Stimulated activated CD4-positive, alpha-beta T cell treated with anti-CD3 and anti-CD28 coated beads, TNF-alpha, amount 100 ng/mL, for 4 hours (primary cell): ENCODE data around the gene STRN3.
"Not testable (repeated sequence)": the region's sequence is repeated elsewhere in the genome, so short reads cannot be mapped to it uniquely, and the experiment has no call there.

Experiments used
- DNase-seq, 3 experiments: peaks; one replicate each; pipeline ENCODE4 v3.0.0-alpha.2; 2020; ENCODE audit warnings: low read depth in 3 of 3

STRN3 gene

DNA sequence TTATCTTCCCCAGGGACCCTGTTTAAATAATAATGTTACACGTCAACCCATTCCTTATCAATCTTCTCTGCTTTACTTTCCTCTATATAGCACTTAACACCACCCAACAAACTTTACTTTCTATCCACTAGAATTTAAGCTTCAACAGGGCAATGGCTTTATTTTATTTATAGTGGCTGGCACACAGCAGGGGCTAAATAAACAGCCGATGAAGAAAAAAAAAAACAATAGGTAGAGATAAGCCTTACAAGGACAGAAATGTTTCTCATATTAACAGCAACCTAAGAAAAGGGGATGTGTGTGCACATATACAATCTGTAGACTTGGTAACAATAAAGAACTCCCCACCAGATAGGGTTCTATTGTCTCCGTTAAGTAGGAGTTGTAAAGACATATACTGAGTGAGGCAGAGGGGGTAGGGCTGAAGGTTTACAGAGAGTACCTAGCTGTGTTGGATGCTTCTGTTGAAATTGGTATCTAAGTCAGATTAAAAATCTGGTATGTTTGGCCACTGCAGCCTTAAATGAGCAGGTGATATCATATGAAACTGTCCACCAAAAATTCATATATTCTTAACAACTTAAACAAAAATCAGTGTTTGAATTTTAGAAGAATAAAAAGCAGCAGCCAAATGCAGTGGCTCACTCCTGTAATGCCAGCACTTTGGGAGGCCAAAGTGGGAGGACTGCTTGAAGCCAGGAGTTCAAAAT lies 25.4 kb downstream of the STRN3 start:
- no peak for DNase-seq

- DNase-seq, result no peak
These were observed 27.0 kb downstream of the STRN3 start for GRCh38 chr14:30999038-30999773.

DNA sequence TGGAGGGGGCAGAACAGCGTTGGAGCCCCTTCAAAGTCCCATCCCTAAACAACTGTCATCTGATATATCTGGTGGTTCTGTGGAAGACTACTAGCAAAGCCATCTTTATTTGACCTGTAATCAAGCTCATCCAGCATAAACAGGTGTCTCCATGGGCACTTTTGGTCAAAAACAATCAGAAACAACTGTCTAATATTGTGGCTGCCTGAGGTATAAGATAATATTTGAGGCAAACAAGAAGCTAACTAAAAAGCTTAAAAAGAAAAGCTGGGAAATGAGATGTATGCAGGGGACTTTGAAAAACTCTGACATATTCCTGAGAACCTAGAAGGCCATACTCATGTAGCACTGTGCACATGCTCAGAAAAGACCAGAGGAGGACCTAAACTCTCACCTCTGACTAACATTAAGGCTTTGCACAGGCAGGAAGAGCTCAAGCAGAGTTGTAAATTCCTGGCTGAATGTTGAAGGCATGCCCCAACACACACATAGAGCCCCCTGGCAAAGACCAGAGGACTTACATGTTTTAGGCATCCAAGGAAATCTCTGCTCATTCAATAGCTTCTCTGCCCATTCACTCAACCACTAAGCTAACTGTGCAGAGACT lies 28.0 kb downstream of the STRN3 start:
- DNase-seq, result no peak

DNA sequence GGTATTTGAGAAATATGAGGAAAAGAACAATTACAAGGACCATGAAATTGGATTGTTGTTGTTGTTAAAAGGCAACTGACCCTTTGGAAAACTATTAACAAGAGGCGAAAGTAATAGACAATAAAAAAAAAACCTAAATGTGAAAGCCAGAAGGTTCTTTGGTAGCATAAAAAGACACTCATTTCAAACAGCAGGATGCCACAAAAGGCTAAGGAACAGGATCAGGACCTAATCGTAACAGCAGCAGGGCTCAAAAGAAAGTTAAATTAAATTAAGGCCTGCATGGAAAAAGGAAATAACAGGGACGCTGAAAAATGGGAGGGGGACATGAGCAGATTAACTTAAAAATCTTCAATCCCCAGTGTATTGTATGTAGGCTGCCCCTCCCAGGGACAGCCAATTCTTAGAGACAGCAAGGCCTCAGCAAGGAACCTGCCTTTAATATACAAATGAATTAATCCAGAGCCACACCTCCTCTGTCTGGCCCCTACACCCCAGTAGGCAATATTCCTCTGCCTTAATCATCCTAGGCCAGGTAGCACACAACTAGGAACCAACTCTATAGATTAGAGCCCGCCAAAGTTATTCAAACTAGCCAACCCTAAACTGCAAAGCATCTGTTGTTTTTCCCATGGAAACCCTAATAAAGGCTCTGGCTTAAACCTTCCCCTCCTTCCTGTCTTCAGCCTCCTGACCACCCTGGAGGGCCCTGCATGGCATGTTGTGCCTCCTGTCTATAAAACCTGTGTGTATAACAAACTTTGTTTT lies 29.1 kb downstream of the STRN3 start:
- no peak for DNase-seq

GRCh38 chr14:30995689-30996088 lies 30.5 kb downstream of the STRN3 start:
- DNase-seq, result no peak

DNA sequence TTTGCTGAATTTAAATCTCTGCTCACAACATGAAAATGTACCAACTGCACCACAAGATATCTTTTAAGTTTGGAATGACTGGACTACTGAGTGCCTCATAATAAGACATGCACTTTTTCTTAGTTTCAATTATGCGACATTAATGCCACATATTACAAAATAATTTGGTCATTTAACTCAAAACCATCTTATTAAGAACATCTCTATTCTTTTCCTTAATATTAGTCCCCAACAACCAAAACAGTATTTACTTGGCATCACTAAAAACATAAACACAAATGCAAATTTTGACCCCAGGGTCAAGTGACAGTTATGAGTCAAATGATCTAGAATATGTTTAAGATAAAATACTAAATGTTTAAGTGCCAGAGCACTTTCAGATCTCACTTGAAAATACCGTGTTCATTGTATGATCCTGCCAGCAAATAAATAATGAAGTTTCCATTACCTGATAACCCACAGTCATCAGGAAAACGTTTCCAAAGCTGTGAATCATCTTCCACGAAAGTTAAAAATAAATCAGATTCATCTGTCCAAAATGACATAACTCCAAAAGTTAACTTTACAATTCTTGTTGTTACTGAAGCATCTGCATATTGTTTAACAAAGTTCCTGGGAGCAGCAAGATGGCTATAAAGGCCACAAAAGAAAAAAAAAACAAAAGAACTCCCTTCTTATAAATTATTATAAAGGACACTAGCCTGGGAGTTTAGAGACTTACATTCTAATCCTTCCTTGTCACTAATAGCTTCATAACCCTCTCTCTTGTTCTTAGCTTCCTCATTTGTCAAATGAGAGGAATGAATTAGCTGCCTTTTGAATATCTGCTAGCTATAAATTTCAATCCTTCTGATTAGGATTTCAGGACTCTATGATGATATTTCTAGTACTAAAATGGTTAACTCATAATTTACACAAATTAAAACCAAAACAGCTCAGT lies 31.2 kb downstream of the STRN3 start:
- DNase-seq, result no peak

- no peak for DNase-seq
These were observed 33.1 kb downstream of the STRN3 start for GRCh38 chr14:30993071-30993470.

DNA sequence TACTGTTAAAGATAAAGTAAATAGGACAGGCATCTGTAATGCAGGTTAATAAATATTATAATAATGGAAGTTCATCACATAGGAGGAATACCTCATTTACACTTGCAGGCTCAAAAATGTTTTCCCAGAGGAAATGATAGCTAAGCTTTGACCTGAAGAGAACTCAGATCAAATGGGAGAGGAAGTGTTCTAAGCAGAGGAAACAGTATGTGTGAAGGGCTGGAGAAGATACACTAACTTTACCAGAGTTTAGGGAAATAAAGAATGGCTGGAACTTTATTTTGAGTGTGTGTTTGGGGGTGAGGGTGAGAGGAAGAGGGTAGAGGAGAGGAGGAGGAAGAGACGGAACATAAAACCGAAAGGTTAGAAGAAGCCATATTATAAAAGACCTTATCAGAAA lies 34.8 kb downstream of the STRN3 start:
- DNase-seq, result no peak

GRCh38 chr14:30990770-30991169 lies 35.4 kb downstream of the STRN3 start:
- DNase-seq, result no peak

- DNase-seq, result no peak
These were observed 37.7 kb downstream of the STRN3 start for GRCh38 chr14:30988509-30988908.

DNA sequence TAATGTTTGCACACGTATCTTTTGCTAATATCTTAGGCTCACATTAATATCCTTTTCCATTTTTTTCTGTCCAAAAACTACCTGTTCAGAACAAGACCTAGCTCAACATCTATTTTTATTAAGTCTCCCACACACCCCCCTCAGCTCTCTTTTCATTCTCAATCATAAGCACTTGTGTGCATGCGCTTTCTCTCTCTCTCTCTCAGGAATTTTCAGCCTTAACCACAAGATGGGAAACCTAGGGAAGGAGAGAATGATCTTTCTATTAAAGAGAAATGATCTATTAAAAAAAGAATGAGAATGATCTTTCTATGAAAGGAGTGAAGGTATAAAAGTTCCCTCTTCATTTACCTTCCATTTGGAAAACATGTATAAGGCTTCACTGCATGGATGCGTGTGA lies 40.4 kb downstream of the STRN3 start:
- no peak for DNase-seq

- no peak for DNase-seq
These were observed 42.3 kb downstream of the STRN3 start for GRCh38 chr14:30983858-30984257.

DNA sequence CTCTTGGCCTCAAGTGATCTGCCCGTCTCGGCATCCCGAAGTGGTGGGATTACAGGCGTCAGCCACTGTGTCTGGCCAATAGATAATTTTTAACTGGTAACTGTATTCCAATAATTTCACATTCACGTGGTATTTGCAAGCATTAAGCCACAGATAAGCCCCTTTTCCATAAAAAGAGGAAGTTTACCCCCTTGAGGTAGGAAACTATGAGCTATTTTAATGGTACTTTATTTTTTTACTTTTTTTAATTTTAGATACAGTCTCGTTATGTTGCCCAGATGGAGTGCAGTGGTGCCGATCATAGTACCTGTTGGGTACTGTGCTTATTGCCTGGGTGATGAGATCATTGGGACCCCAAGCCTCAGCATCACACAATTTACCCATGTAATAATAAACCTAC lies 43.6 kb downstream of the STRN3 start:
- DNase-seq, result no peak

GRCh38 chr14:30980980-30981379 lies 45.2 kb downstream of the STRN3 start:
- DNase-seq, result no peak

DNA sequence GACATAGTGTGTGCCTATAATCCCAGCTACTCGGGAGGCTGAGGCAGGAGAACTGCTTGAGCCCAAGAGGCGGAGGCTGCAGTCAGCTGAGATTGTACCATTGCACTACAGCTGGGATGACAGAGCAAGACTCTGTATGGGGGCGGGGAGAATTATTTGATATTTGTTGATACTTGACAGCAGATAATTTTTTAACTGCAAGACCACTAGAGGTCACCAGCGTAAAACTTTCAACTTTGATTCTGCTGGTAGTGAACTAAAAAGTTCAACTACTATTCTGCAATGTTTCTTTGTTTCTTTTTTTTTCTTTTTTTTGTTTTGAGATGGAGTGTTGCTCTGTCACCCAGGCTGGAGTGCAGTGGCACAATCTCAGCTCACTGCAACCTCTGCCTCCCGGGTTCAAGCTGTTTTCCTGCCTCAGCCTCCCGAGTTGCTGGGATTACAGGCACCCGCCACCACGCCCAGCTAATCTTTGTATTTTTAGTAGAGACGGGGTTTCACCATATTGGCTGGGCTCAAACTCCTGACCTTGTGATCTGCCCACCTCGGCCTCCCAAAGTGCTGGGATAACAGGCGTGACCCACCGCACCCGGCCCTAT lies 46.0 kb downstream of the STRN3 start:
- DNase-seq, result peak in 2 of 3 experiments; percentile 6 to 32

GRCh38 chr14:30977752-30978151 lies 48.4 kb downstream of the STRN3 start:
- DNase-seq, result no peak

DNA sequence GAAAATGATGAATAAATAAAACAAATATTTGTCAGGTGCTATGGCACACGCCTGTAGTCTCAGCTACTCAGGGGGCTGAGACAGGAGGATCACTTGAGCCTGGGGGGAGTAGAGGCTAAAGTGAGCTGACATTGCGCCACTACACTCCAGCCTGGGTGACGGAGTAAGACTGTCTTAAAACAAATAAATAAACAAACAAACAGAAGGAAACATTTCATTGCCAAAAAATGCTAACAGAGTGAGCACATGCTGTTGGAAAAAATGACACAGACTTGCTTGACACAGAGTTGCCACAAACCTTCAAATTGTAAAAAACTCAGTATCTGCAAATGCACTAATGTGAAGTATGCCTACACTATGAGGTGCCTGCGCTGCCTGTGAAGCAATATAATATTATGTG lies 51.6 kb downstream of the STRN3 start:
- no peak for DNase-seq

DNA sequence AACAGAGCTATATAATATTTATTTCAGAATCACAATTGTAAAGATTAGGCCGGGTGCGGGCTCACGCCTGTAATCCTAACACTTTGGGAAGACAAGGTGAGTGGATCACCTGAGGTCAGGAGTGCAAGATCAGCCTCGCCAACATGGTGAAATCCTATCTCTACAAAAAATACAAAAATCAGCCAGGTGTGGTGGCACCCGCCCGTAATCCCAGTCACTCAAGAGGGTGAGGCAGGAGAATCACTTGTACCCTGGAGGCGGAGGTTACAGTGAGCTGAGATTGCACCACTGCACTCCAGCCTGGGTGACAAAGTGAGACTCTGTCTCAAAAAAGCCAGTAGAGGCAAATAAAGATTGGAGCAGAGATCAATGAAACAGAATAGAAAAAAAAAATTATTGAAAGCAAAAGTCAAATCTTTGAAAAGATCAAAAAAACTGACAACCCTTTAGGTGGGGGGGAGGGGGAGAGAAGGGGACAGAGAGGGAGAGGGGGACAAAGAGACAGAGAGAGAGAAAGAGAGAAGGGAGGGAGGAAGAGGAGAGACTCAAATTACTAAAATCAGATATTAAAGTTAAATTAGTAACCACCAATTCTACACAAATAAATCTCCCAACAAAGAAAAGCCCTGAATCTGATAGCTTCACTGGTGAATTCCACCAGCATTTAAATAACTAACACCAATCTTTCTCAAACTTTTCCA lies 53.1 kb downstream of the STRN3 start:
- DNase-seq, result no peak

GRCh38 chr14:30972036-30972732 lies 54.0 kb downstream of the STRN3 start:
- not testable (repeated sequence) for DNase-seq

DNA sequence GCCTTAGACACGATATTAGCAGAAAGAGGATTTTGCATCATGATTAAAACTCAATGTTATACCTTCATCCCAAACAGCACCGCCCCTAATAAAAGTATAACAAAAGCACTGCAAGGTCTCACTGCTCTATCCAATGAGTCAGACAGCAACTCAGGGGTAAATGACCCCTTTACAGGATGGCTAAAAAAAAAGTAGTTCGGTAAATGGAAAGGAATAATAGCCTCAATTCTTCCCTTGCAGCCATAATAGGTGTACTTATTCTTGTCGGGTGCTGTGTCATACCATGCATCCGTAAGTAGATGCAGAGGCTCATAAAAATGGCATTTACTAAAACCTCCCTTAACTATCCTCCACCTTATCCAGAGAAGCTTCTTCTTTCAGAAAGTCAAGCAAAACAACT lies 54.6 kb downstream of the STRN3 start:
- DNase-seq, result no peak
